NCI-H1436 (cell line): ENCODE measurements around the gene EEF1AKMT2.
A peak's percentile ranks its signal among the peaks of the same experiment; 100 is the strongest.

ENCODE experiments used
- DNase-seq: peaks from one replicate; lab custom pipeline; 2025; lab: John Stamatoyannopoulos, UW

EEF1AKMT2 gene

DNA sequence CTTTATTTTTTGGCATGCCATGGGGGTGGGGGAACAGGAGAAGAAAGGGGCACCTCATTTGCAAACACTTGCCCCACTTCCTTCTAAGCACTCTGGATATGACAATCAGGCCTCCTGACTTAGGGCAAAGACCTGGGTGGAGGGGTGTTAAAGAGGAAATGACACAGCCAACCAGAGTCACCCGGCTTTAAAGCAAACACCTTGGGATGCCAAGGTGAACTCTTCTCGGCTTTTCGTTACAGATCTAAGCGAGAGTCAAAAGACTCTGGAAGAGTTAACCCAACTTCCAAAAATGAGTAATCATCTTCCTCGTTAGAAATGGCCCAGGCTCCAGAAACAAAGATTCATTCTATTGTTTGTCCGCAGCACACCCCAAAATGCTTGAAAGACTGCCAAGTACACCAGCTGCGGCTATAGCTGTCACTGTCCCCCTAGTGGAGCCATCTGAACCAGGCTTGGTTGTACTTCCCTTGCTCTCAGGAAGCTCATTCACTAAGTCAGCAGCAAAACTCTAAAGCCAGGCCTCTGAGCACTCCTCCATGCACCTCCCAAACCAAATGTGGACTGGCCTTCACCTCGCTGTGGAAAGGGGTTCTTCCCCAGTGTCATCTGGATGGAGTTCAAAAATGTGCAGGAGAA is 72.4 kb downstream of the EEF1AKMT2 start:
- DNase-seq: peak; percentile 43

DNA sequence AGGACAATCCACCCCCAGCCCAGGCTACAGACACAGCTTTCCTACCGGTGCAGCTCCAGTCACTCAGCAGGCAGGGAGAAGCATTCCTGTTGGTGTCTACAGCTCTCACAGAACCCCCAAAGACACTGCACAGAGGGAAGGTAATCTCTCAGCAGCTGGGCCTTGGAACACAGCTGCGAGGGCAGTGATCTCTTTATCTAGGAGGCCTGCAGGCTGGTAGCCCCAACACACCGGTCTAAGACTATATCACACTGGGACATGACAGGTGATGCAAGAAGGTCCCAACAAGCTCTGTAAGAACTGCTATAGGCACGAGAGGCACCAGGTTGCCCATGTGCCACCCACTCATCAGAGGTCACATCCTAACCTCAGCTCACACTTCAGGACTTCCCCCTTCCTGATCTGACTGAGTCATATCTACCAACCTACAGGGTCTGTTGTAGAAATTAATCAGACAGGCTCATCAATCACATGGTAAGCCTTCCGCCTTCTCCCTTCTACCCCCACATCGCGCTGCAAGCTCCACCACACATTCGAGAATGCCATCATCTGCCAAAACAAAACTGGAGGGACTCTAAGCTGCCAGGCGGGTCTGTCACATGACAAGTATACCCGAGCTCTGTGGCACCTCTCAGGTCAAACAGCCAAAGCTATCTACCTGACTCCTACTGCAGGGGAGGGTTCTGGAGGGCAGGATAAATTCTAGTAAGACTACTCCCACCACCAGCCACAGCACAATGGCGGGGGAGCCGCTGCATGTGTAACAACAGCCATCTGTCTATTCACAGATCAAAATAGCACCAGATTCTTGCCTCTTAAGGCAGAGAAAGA is 73.6 kb downstream of the EEF1AKMT2 start:
- peak; percentile 23 for DNase-seq

DNA sequence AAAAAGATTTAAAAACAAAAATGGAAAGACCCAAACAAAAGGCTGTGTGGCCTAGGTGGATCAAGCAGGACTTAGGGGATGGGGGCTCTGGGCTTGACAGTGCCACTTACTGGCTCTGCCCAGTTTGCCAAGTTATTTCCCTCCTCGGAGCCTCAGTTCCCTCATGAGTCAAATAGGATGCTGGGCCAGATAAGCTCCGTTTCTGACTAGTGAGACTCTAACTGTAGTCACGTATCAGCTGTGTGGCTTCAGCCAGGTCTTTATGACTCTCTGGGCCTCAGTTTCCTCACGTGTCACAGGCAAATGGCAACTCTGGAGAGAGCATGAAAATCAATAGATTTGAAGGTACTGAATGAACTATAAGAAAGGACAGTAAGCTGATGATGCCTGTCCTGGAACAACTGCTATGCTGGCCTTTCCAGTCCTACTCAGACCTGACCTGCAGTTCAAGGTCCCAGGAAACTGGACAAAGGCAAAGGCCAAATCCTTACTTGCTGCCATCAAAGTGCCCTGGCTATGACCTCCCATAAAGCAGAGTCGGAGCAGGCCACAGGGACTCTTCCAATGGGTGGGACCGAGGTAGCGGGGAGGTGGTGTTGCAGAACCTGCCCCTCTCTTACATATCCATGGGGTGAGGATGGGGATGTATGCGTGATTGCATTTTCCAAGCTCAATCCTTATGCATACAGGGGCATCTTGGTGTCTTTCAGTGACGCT is 74.5 kb downstream of the EEF1AKMT2 start:
- no peak for DNase-seq

DNA sequence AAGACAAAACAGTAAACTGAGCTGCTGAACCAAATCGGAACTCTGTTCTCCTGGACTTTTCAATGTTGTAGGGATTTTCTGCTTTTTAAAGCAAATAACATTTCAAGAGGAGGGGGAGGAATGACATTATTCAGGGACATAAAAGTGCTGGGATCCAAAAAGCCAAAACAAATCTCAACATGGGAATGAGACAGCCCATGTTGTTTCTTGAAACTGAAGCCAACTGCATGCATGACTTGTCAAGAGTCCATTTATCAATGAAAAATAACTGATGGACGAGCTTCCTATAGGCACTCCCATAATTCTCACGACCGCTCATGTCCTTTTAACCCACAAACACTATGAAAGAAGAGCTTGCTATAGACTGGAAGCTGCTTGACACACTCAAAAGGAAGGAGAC is 75.3 kb downstream of the EEF1AKMT2 start:
- DNase-seq: no peak

DNA sequence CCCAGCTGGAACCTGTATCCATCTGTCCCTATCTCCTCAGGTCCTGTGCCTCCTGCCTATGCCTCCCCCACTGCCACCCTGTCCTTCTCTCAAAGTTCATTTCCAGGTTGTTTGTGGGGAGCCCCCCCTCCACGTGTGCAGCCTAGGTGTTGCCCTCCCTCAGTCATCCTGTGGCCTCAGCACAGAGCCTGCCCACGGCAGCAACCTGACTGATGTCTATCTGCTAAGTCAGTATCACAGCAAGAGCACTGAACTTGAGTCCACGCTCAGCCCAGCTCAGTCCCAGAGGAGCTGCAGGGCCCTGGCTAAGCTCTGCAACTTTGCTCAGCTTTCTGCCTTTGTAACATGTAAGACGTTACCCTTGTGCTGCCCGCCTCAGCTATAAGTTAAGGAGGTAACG is 76.2 kb downstream of the EEF1AKMT2 start:
- DNase-seq: no peak

DNA sequence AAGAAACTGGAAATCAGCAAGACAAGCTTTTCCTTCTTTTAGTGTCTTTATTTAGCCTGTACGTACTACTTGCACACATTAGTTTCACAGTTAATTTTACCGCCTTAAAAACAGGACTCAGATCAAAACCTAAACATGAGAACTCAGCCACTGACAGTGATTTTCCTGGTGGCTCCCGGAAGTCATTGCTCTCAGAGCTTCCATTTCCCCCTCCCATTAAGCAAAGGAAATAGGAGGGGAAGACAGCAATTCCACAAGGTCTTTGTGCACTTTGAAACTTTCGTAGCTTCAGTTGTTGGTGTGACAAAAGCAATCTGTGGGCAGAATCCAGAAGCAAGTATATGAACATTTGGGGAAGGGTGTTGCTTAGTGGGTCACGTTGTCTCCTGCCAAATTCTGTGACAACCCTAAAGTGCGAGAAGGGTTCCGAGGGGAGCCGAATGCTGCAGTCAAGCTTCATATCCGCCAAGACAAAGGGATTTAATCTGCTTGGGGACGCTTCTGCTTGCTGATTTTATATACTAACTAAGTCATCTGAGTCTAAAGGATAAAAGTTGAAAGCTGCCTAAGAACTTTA is 77.9 kb downstream of the EEF1AKMT2 start:
- DNase-seq: no peak

DNA sequence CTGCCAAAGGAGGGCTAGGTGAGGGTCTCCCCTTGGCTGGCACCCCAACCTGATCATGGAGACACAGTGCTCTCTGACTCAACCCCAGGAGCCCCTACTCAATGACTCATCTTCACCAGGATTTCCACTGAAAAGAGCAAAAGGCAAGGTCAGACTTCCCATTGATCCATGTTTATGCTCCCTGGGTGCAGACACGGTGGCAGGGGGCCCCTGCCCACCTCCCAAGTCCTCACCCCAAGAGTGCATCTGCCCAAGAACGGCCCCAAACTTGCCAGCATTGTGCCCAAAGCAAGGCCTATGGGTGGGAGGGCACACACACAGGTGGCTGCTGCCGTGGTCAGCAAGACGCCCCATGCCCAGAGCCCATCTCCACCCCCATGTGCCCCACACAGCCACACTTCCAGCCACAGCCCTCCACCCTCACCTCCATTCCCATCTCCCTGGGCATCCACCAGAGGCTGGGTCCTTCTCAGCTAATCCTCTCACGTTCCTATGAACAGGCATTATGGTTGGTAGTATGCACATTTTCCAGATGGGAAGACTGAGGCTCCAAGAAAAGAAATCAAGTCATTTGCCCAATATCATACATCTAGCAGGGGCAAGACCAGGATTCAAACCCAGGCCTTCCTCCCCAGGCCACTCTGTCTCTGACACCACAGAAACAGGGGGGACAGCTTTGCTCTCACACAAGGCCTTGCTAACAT is 78.8 kb downstream of the EEF1AKMT2 start:
- no peak for DNase-seq

DNA sequence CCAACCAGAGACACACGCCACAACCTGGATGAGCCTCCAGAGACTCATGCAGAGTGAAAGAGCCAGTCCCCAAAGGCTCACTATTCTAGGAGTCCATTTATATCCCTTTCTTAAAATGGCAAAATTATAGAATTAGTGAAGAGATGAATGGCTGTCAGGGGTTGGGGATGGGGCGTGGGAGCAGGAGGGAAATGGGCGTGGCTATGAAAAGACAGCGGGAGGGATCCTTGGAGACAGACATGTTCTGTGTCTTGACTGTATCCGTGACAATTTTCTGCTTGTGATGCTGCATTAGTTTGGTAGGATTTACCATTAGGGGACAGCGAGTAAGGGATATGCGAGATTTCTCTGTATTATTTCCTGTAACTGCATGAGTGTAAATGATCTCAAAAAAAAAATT is 80.5 kb downstream of the EEF1AKMT2 start:
- DNase-seq: peak; percentile 72

DNA sequence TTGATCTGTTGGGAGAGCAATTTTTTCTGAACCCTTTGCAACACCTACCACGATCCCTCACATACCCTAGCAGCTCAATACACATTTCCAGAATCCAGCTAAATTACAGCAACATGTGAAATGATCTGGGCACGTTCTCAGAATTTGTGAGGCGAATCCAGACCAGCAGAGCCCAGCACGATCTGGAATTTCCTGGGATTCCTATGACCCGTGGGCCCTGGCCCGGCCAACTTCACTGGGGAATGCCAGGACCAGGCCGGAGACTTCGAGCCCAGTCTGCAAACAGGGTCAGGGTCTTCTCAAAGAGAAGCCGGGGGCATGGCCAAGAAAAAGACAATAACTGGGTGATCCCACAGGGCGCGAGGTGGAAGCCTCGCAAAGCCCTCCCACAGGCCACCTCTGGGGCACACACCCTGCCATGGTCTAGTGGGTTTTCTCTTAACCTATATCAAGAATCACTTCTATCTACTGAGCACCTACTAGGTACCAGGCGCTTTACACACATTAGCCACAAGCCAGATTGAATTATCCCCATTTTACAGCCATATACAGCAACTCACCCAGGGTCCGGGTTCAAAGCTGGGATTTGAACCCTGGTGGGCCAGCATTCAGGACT is 81.3 kb downstream of the EEF1AKMT2 start:
- DNase-seq: no peak

DNA sequence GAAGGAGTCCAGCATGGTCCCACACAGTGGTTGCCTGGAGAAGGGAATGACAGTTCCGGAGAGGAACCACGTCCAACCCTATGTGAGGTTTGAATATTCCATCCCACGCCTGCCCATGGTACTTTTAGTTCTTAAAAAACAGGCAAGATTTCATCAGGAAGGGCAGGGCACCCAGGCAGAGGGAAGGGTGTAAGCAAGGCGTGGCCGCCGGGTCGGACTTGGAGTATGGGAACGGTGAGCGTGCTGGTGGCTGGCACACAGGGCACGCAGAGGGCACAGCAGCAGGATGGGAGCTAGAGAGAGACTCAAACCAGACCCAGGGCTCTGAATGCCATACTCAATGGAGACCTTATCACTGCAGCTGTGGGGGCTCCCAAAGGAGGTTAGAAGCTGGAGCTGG is 81.8 kb downstream of the EEF1AKMT2 start:
- DNase-seq: no peak

DNA sequence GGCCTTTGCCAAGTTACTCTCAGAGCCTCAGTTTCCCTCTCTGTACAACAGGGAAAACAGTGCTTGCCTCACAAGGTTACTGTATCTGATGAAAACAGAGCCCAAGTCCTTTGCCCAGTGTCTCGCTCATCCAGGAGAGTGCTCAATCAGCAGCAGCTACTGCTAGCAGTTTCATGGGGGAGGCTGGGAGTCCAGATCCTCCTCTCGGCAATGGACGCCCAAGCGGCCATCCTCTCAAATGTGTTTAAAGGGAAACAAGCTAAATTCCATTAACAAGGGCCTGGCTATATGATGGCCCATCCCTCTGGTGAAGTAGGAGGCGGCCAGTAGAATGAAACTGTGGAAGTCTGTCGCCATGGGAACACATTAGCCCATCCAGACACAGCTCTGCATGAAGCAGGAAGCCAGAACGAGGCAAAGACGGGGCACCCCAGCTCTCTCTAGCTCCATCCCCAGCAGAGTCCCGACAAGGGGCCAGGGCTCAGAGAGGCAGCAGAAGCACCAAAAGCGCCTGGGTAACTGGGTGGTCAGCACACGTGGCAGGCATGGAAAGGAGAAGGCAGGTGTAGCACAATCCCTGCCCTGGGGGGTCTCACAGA is 82.7 kb downstream of the EEF1AKMT2 start:
- peak; percentile 39 for DNase-seq

DNA sequence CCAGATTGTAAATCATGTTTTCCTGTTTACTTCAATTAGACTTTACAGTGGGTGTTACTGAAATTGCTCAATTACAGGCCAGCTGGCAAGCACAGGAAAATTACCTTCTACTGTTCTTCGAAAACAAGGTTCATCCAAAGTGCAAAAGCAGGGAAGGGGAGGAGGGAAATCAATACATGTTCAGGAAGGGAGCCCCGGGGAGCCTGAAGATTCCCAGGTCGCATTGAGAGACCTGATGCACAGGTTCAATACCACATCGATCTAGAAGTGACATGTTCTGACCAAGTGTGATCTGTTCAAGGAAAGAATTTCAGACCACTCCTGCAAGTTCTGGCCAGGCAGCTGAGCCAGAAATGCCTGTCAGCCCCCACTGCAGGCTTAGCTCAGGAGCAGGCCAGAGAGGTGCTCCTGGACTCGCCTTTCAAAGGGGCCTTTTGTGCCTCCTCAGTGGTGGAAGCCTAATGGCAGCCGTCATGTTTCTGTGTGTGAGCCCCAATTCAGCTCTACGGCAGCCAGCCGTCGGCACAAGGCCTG is 83.4 kb downstream of the EEF1AKMT2 start:
- peak; percentile 87 for DNase-seq
